CD4-positive, alpha-beta T cell (primary cell): ENCODE measurements around the gene GAD2. TPM values are rescaled to one million over a fixed set of nuclear protein-coding genes. Genes with fewer than 3 reads are reported as not detected.

Source experiments
- ATAC-seq: fragments of 200-7000 bp; cut with Tn5 transposase; one replicate; pipeline ENCODE4 v1.10.0; 2022; ENCODE audit warnings: mild to moderate bottlenecking; ENCODE audit not compliant: poor library complexity
- CTCF ChIA-PET: fragments of 350-600 bp; sonication (Branson Sonifier 250); formaldehyde crosslinking; loops from one replicate; lab custom pipeline; 2021; ENCODE audit warnings: antibody characterized with exemption, inconsistent platforms; lab: Charles Lee
- POLR2A ChIA-PET: fragments of 350-600 bp; sonication (Branson Sonifier 250); formaldehyde crosslinking; loops from one replicate; lab custom pipeline; 2021; ENCODE audit warnings: antibody characterized with exemption, inconsistent platforms; lab: Charles Lee
- DNase-seq, 14 experiments: peaks; one replicate each; pipeline ENCODE4 v3.0.0-alpha.2; 2013 to 2020; ENCODE audit warnings: mixed read lengths in 2 of 14
- H3K27ac ChIP-seq, 2 donors: one replicate each; pipeline versions ENCODE4 v1.5.1 to v1.7.0; 2013; ENCODE audit warnings: low read length in 2 of 2, low read depth in 1 of 2, mild to moderate bottlenecking in 1 of 2
- H3K27me3 ChIP-seq, 2 experiments: 1 replicate in 1 of 2; 2 replicates in 1 of 2; pipeline versions ENCODE4 v1.6.1 to v1.7.0; 2013; ENCODE audit warnings: low read length in 2 of 2, control low read depth in 1 of 2, mild to moderate bottlenecking in 1 of 2, moderate library complexity in 1 of 2; ENCODE audit not compliant: insufficient read depth in 2 of 2, control insufficient read depth in 1 of 2
- H3K36me3 ChIP-seq: one replicate; pipeline ENCODE4 v1.6.1; 2013; ENCODE audit warnings: low read length, control low read depth; ENCODE audit not compliant: insufficient read depth
- H3K4me1 ChIP-seq: one replicate; pipeline ENCODE4 v1.6.1; 2013; ENCODE audit warnings: low read length, control low read depth; ENCODE audit not compliant: insufficient read depth
- H3K4me3 ChIP-seq: one replicate; pipeline ENCODE4 v1.5.1; 2013; ENCODE audit warnings: mild to moderate bottlenecking, low read length, moderate library complexity
- H3K9me3 ChIP-seq, 2 experiments: 1 replicate in 1 of 2; 2 replicates in 1 of 2; pipeline versions ENCODE4 v1.6.1 to v1.7.0; 2013; ENCODE audit warnings: low read length in 2 of 2, mild to moderate bottlenecking in 2 of 2, control low read depth in 1 of 2, moderate library complexity in 1 of 2; ENCODE audit not compliant: control insufficient read depth in 1 of 2, insufficient read depth in 1 of 2
- H3K27ac Mint-ChIP-seq: one replicate; pipeline ENCODE4 v1.8.0; 2020; ENCODE audit warnings: mixed read lengths
- H3K27me3 Mint-ChIP-seq: one replicate; pipeline ENCODE4 v1.8.0; 2021; ENCODE audit warnings: mixed read lengths
- H3K36me3 Mint-ChIP-seq: one replicate; pipeline ENCODE4 v1.8.0; 2021; ENCODE audit warnings: low read depth, mixed read lengths
- H3K4me1 Mint-ChIP-seq: one replicate; pipeline ENCODE4 v1.8.0; 2021; ENCODE audit warnings: low read depth, mixed read lengths
- H3K4me3 Mint-ChIP-seq: one replicate; pipeline ENCODE4 v1.8.0; 2020; ENCODE audit warnings: mild to moderate bottlenecking, mixed read lengths
- H3K9me3 Mint-ChIP-seq: one replicate; pipeline ENCODE4 v1.8.0; 2020; ENCODE audit warnings: mixed read lengths
- CTCF ChIP-seq: fragments of 200-600 bp; IDR thresholded peaks from one replicate; pipeline ENCODE4 v1.8.0; 2022; ENCODE audit warnings: antibody characterized with exemption, mild to moderate bottlenecking
- intact Hi-C, 2 experiments: fragments of 100-400 bp; cut with DNase I in 1 of 2; cut with micrococcal nuclease in 1 of 2; formaldehyde crosslinking; loops; one replicate each; pipeline versions ENCODE4 v1.15.1 to v1.9.0; 2023 to 2025; cut with DNase I, micrococcal nuclease
- total RNA-seq, 174 experiments: library from RNA in 2 of 174; stranded (reverse) in 2 of 174; gene quantifications; one replicate each; pipeline ENCODE4 v1.2.3 and lab custom pipeline; 2021 to 2026

GAD2 gene
- total RNA-seq, 2 experiments from 2014 or later: not detected

- no peak for DNase-seq
- ChIA-PET CTCF (no interaction called here), POLR2A (no interaction called here)
- no peaks in the 10 kb centered on the region for H3K36me3 ChIP-seq
- H3K4me1 ChIP-seq: no peaks in the 10 kb centered on the region
- H3K4me3 ChIP-seq: no peak overlapping the region
- H3K27ac ChIP-seq: no peak overlapping the region
- Mint-ChIP-seq H3K4me3 (no peak overlapping the region), H3K36me3 (no peaks in the 10 kb centered on the region), H3K9me3 (no peaks in the 10 kb centered on the region), H3K4me1 (no peaks in the 10 kb centered on the region), H3K27ac (no peak overlapping the region), H3K27me3 (peaks cover 44% of the 10 kb centered on the region)
- no peak for TF ChIP-seq CTCF
- intact Hi-C loops: no loop called here
- no peak for ATAC-seq
- H3K27me3 ChIP-seq: peaks cover 5 to 7% of the 10 kb centered on the region in 2 experiments
- no peaks in the 10 kb centered on the region for H3K9me3 ChIP-seq
Measured at GRCh38 chr10:26232174-26232573, 15.6 kb downstream of the GAD2 start.

- Mint-ChIP-seq H3K9me3 (no peaks in the 10 kb centered on the region), H3K27ac (no peak overlapping the region), H3K36me3 (no peaks in the 10 kb centered on the region), H3K27me3 (peaks cover 52% of the 10 kb centered on the region), H3K4me3 (no peak overlapping the region), H3K4me1 (no peaks in the 10 kb centered on the region)
- DNase-seq (no peak), ATAC-seq (no peak)
- no peak for TF ChIP-seq CTCF
- H3K4me3 ChIP-seq: no peak overlapping the region
- no peaks in the 10 kb centered on the region for H3K4me1 ChIP-seq
- intact Hi-C loops: no loop called here
- ChIA-PET CTCF (no interaction called here), POLR2A (no interaction called here)
- H3K27ac ChIP-seq: no peak overlapping the region
- peaks cover 9 to 10% of the 10 kb centered on the region in 2 experiments for H3K27me3 ChIP-seq
- H3K36me3 ChIP-seq: no peaks in the 10 kb centered on the region
- no peaks in the 10 kb centered on the region for H3K9me3 ChIP-seq
Measured at GRCh38 chr10:26235761-26236160, 19.2 kb downstream of the GAD2 start.

GRCh38 chr10:26238378-26238777, 21.8 kb downstream of the GAD2 start:
- H3K4me1 ChIP-seq: no peaks in the 10 kb centered on the region
- TF ChIP-seq CTCF: no peak
- Mint-ChIP-seq H3K4me3 (no peak overlapping the region), H3K4me1 (no peaks in the 10 kb centered on the region), H3K9me3 (no peaks in the 10 kb centered on the region), H3K36me3 (no peaks in the 10 kb centered on the region), H3K27me3 (peaks cover 61% of the 10 kb centered on the region), H3K27ac (no peak overlapping the region)
- intact Hi-C loops: no loop called here
- CTCF ChIA-PET: no interaction called here
- peaks cover 8 to 10% of the 10 kb centered on the region in 2 experiments for H3K27me3 ChIP-seq
- no peak overlapping the region for H3K4me3 ChIP-seq
- H3K36me3 ChIP-seq: no peaks in the 10 kb centered on the region
- no peaks in the 10 kb centered on the region for H3K9me3 ChIP-seq
- DNase-seq: no peak
- POLR2A ChIA-PET: no interaction called here
- no peak overlapping the region for H3K27ac ChIP-seq
- ATAC-seq: no peak
